HG03097 (cell line): ENCODE measurements around the gene CTNND2.

Source experiments
- ATAC-seq: cut with Tn5 transposase; IDR thresholded peaks from one replicate; pipeline ENCODE4 v1.9.1; 2021; ENCODE audit not compliant: unreplicated experiment, low FRiP score

CTNND2 gene

GRCh38 chr5:11607944-11608483 lies 296.2 kb downstream of the CTNND2 start:
- ATAC-seq, result no peak

GRCh38 chr5:11602298-11602697 lies 301.9 kb downstream of the CTNND2 start:
- no peak for ATAC-seq

GRCh38 chr5:11599499-11599898 lies 304.7 kb downstream of the CTNND2 start:
- ATAC-seq, result no peak

GRCh38 chr5:11596657-11597071 lies 307.6 kb downstream of the CTNND2 start:
- ATAC-seq, result no peak

GRCh38 chr5:11596185-11596584 lies 308.1 kb downstream of the CTNND2 start:
- ATAC-seq, result no peak

GRCh38 chr5:11595045-11595444 lies 309.2 kb downstream of the CTNND2 start:
- no peak for ATAC-seq

GRCh38 chr5:11594021-11594420 lies 310.2 kb downstream of the CTNND2 start:
- ATAC-seq, result no peak

- no peak for ATAC-seq
These were observed 313.8 kb downstream of the CTNND2 start for GRCh38 chr5:11590475-11590874.

- ATAC-seq, result no peak
These were observed 315.4 kb downstream of the CTNND2 start for GRCh38 chr5:11588803-11589202.

GRCh38 chr5:11584017-11584416 lies 320.2 kb downstream of the CTNND2 start:
- ATAC-seq, result no peak

GRCh38 chr5:11579351-11579750 lies 324.9 kb downstream of the CTNND2 start:
- no peak for ATAC-seq

- ATAC-seq, result no peak
These were observed 329.5 kb downstream of the CTNND2 start for GRCh38 chr5:11574787-11575186.

GRCh38 chr5:11573140-11573992 lies 330.9 kb downstream of the CTNND2 start:
- ATAC-seq, result no peak

- no peak for ATAC-seq
These were observed 339.5 kb downstream of the CTNND2 start for GRCh38 chr5:11564706-11565105.

GRCh38 chr5:11563822-11564221 lies 340.4 kb downstream of the CTNND2 start:
- ATAC-seq, result no peak

- ATAC-seq, result no peak
These were observed 343.1 kb downstream of the CTNND2 start for GRCh38 chr5:11560915-11561697.

GRCh38 chr5:11557063-11557462 lies 347.2 kb downstream of the CTNND2 start:
- no peak for ATAC-seq

GRCh38 chr5:11555171-11555570 lies 349.1 kb downstream of the CTNND2 start:
- ATAC-seq, result no peak

- no peak for ATAC-seq
These were observed 356.5 kb downstream of the CTNND2 start for GRCh38 chr5:11547730-11548129.

- ATAC-seq, result no peak
These were observed 357.1 kb downstream of the CTNND2 start for GRCh38 chr5:11547140-11547539.

- ATAC-seq, result no peak
These were observed 364.1 kb downstream of the CTNND2 start for GRCh38 chr5:11540112-11540511.
